H1 (cell line): Measurements from ENCODE around the gene RABIF. TPM values are rescaled to one million over a fixed set of nuclear protein-coding genes. Genes with fewer than 3 reads are reported as not detected.

Experiments
- MAFK ChIP-seq: IDR thresholded peaks from 2 replicates; pipeline ENCODE4 v1.6.1; 2012; ENCODE audit warnings: low read depth, mild to moderate bottlenecking, improper control_type of control experiment, low read length
- NANOG ChIP-seq: IDR thresholded peaks from 2 replicates; pipeline ENCODE4 v1.6.1; 2011; ENCODE audit warnings: low read length, low read depth, mild to moderate bottlenecking, inconsistent platforms; ENCODE audit not compliant: insufficient read depth, poor library complexity, severe bottlenecking
- RNF2 ChIP-seq: fragments of 200-900, 300-1000 bp; sonication (generic); IDR thresholded peaks from 2 replicates; pipeline ENCODE4 v1.7.1; 2016; ENCODE audit warnings: borderline replicate concordance, low read depth, mild to moderate bottlenecking, antibody characterized with exemption, low read length; ENCODE audit not compliant: poor library complexity, severe bottlenecking; ENCODE audit errors: missing control alignments
- SP4 ChIP-seq: IDR thresholded peaks from 2 replicates; pipeline ENCODE4 v1.6.1; 2012; ENCODE audit warnings: low read length, inconsistent platforms
- polyA plus RNA-seq, 7 experiments: library from polyadenylated mRNA; depleted of rRNA in 3 of 7; stranded (reverse) in 5 of 7; unstranded in 2 of 7; fragments of >200 nt in 5 of 7; fragments of 200-250 nt in 2 of 7; gene quantifications; 1 replicate in 5 of 7; 2 replicates in 1 of 7; 4 replicates in 1 of 7; pipeline versions ENCODE4 v1.2.1 to v1.2.3, GENCODE V29; 2011 to 2013; ENCODE audit warnings: missing spikeins in 2 of 7, mixed read lengths in 2 of 7
- total RNA-seq: library from RNA; stranded (reverse); fragmentation: NEBNext Ultra II Directional; extraction: Animal tissue kit (Norgen Biotek cat#: 25700); gene quantifications from 2 replicates; pipeline ENCODE4 v1.2.1, GENCODE V29; 2021
- TF ChIP-seq, protein P1 (sequence below): IDR thresholded peaks from 2 replicates; pipeline ENCODE4 v1.6.1; 2012; ENCODE audit warnings: inconsistent platforms

The RABIF gene
- total and polyA plus RNA-seq, 2 of the 8 experiments (the other 6 are each of a cell fraction or from before 2014, with no cell fraction given), result 5.6 to 6.9 TPM

DNA sequence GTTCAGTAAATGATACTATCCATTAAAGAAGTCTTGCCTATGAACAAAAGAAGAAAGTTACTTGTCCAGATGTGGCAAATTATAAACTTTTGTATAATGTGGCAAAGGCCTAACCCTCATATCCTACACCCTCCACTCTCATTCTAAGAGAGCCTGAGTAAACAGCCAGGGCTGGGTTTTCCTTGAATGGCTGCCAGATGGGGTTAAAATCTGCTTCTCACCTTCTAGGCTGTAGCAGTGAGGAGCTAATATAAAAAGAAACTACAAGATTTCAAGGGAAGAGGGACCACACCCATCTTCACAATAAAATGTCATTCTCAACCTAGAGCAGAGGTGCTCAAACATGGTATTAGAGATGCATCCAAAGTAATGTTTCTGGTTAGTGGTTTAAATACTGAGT, 8.9 kb downstream of the RABIF start (continued):
- TF ChIP-seq, protein P1, sequence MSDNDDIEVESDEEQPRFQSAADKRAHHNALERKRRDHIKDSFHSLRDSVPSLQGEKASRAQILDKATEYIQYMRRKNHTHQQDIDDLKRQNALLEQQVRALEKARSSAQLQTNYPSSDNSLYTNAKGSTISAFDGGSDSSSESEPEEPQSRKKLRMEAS, result no peak
- no peak for TF ChIP-seq RNF2
- no peak for TF ChIP-seq NANOG
- TF ChIP-seq MAFK, result no peak
- no peak for TF ChIP-seq SP4
